DND-41 (cell line): Measurements from ENCODE around the gene PXK.

Source experiments
- ATAC-seq: fragments of 200-7000 bp; cut with Tn5 transposase; 3 replicates; pipeline ENCODE4 v1.9.1; 2021; ENCODE audit warnings: low read depth; ENCODE audit not compliant: insufficient read depth
- DNase-seq: peaks from one replicate; pipeline ENCODE4 v3.0.0-alpha.2; 2020
- H2AFZ ChIP-seq: 2 replicates; pipeline ENCODE4 v1.6.0; 2012; ENCODE audit warnings: low read depth, low read length
- H3K27ac ChIP-seq: 2 replicates; pipeline ENCODE4 v1.5.1; 2012; ENCODE audit warnings: low read length, inconsistent platforms
- H3K27me3 ChIP-seq: fragments of 200-600 bp; sonication (generic); 2 replicates; pipeline ENCODE4 v1.6.0; 2012; ENCODE audit warnings: low read length, mild to moderate bottlenecking, inconsistent platforms; ENCODE audit not compliant: insufficient read depth, poor library complexity
- H3K36me3 ChIP-seq: 2 replicates; pipeline ENCODE4 v1.5.1; 2012; ENCODE audit warnings: low read length, inconsistent platforms; ENCODE audit not compliant: insufficient read depth
- H3K4me1 ChIP-seq: 2 replicates; pipeline ENCODE4 v1.5.1; 2012; ENCODE audit warnings: mild to moderate bottlenecking, low read length; ENCODE audit not compliant: insufficient read depth
- H3K4me2 ChIP-seq: 2 replicates; pipeline ENCODE4 v1.6.0; 2012; ENCODE audit warnings: mild to moderate bottlenecking, moderate library complexity, low read length, inconsistent platforms; ENCODE audit not compliant: insufficient read depth
- H3K4me3 ChIP-seq, 2 experiments: fragments of 200-600 bp in 1 of 2; shearing (Covaris generic) in 1 of 2; 2 replicates each; pipeline ENCODE4 v1.5.1; 2012 to 2016; ENCODE audit warnings: inconsistent platforms in 2 of 2, low read length in 2 of 2, mild to moderate bottlenecking in 2 of 2, low read depth in 1 of 2, moderate library complexity in 1 of 2
- H3K79me2 ChIP-seq: 2 replicates; pipeline ENCODE4 v1.6.0; 2012; ENCODE audit warnings: low read length, inconsistent platforms; ENCODE audit not compliant: insufficient read depth
- H3K9ac ChIP-seq: 2 replicates; pipeline ENCODE4 v1.6.0; 2012; ENCODE audit warnings: low read depth, mild to moderate bottlenecking, inconsistent platforms, low read length, moderate library complexity
- H3K9me3 ChIP-seq: 2 replicates; pipeline ENCODE4 v1.5.1; 2012; ENCODE audit warnings: low read length, moderate library complexity, mild to moderate bottlenecking, inconsistent platforms; ENCODE audit not compliant: insufficient read depth, severe bottlenecking
- H4K20me1 ChIP-seq: 2 replicates; pipeline ENCODE4 v1.6.0; 2012; ENCODE audit warnings: low read length; ENCODE audit not compliant: insufficient read depth
- CTCF ChIP-seq: IDR thresholded peaks from 2 replicates; pipeline ENCODE4 v1.5.1; 2012; ENCODE audit warnings: borderline replicate concordance, low read length, moderate library complexity, mild to moderate bottlenecking; ENCODE audit not compliant: poor library complexity, severe bottlenecking; ENCODE audit errors: extremely low read depth
- EZH2 ChIP-seq: IDR thresholded peaks from 3 replicates; pipeline ENCODE4 v1.6.1; 2012; ENCODE audit warnings: borderline replicate concordance, low read depth, mild to moderate bottlenecking, moderate library complexity, low read length, inconsistent platforms; ENCODE audit not compliant: severe bottlenecking

PXK gene

DNA sequence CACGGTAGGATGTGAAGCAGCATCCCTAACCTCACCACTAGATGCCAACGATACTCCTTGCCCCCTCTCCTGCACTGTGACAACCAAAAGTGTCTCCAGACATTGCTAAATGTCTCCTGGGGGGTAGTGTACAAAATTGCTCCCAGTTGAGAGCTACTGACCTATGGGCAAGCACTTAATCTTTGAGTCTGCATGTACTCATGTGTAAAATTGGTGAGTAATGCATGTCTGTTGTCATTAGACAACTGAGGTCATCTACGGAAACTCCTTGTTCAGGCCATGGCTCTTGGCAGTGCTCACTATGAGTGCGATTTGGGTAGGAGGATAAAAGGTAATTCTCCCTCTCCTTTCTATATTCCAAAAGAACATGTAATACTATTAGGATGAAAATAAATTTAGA is 71.7 kb downstream of the PXK start:
- H2AFZ ChIP-seq = no peak overlapping the region
- ATAC-seq = no peak
- no peak overlapping the region for H3K4me2 ChIP-seq
- no peaks in the 10 kb centered on the region for H3K9me3 ChIP-seq
- no peak for TF ChIP-seq CTCF
- TF ChIP-seq EZH2 = no peak
- H3K4me1 ChIP-seq = no peaks in the 10 kb centered on the region
- no peak overlapping the region for H3K27ac ChIP-seq
- no peak for DNase-seq
- H4K20me1 ChIP-seq = no peaks in the 10 kb centered on the region
- no peak overlapping the region for H3K4me3 ChIP-seq
- H3K27me3 ChIP-seq = no peaks in the 10 kb centered on the region
- H3K79me2 ChIP-seq = no peaks in the 10 kb centered on the region
- H3K36me3 ChIP-seq = peaks cover 76% of the 10 kb centered on the region
- H3K9ac ChIP-seq = no peak overlapping the region

GRCh38 chr3:58408906-58409305 is 76.2 kb downstream of the PXK start:
- no peak overlapping the region for H3K27ac ChIP-seq
- no peaks in the 10 kb centered on the region for H3K27me3 ChIP-seq
- no peaks in the 10 kb centered on the region for H3K79me2 ChIP-seq
- H3K9ac ChIP-seq = no peak overlapping the region
- H2AFZ ChIP-seq = no peak overlapping the region
- H3K36me3 ChIP-seq = peaks cover 87% of the 10 kb centered on the region
- DNase-seq (no peak), ATAC-seq (no peak)
- H3K4me1 ChIP-seq = no peaks in the 10 kb centered on the region
- no peak overlapping the region for H3K4me3 ChIP-seq
- no peak overlapping the region for H3K4me2 ChIP-seq
- no peak for TF ChIP-seq EZH2
- TF ChIP-seq CTCF = no peak
- no peaks in the 10 kb centered on the region for H3K9me3 ChIP-seq
- H4K20me1 ChIP-seq = 0 out of 2 replicates have a peak, but pooled peaks cover 3% of the 10 kb centered on the region

DNA sequence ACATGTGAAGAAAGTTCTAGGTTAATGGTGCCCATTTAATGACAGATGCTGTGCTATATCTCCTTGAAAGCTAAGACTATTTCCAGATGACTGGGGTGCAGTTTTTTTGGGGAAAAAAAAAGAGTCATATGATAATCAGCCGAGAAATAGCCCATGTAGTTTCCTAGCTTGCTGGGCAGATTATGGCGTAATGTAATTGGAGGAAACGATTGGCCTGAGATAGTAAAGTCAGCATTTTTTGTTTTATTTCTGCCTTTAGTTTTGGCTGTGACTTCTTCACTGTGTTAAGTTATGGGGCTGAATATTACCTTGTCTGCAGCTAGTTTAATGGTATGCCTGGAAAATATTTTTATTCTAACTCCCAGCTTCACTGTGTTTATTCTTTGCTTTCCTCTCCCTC is 77.0 kb downstream of the PXK start:
- no peaks in the 10 kb centered on the region for H3K79me2 ChIP-seq
- no peaks in the 10 kb centered on the region for H3K4me1 ChIP-seq
- peaks cover 85% of the 10 kb centered on the region for H3K36me3 ChIP-seq
- 0 out of 2 replicates have a peak, but pooled peaks cover 3% of the 10 kb centered on the region for H4K20me1 ChIP-seq
- no peak overlapping the region for H3K9ac ChIP-seq
- no peak overlapping the region for H3K4me3 ChIP-seq
- ATAC-seq (no peak), DNase-seq (no peak)
- no peak for TF ChIP-seq EZH2
- no peak for TF ChIP-seq CTCF
- no peak overlapping the region for H2AFZ ChIP-seq
- no peaks in the 10 kb centered on the region for H3K9me3 ChIP-seq
- H3K4me2 ChIP-seq = no peak overlapping the region
- H3K27me3 ChIP-seq = no peaks in the 10 kb centered on the region
- no peak overlapping the region for H3K27ac ChIP-seq

DNA sequence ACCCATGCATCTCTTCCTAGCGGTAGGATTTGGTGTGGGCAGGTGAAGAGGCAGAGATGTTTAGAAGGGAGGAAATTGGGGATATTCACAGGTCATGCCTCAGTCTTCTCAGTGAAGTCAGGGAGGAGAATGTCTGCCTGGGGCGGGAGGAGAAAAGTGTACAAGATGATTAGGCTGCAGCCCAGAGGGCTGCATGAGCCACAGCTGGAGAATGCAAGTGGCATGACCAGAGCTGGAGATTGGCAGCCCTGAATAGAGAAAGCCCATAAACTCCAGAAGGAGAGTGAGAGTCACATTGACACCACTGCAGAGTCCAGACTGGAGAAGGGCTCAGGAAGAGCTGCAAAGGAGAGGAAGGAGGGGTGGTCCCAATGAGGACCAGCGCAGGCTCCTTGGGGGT is 78.3 kb downstream of the PXK start:
- Histone ChIP-seq H3K79me2 (no peaks in the 10 kb centered on the region), H3K9me3 (no peaks in the 10 kb centered on the region), H3K36me3 (peaks cover 90% of the 10 kb centered on the region), H3K4me2 (no peak overlapping the region), H3K4me1 (no peaks in the 10 kb centered on the region), H3K27ac (no peak overlapping the region), H3K4me3 (no peak overlapping the region), H2AFZ (no peak overlapping the region), H4K20me1 (0 out of 2 replicates have a peak, but pooled peaks cover 3% of the 10 kb centered on the region), H3K27me3 (no peaks in the 10 kb centered on the region), H3K9ac (no peak overlapping the region)
- no peak for ATAC-seq
- no peak for DNase-seq
- no peak for TF ChIP-seq CTCF
- no peak for TF ChIP-seq EZH2
